CD4-positive, alpha-beta T cell treated with Interleukin-1 beta for 1 hour (primary cell): ENCODE results near the gene PRCP.

Source experiments
- DNase-seq, 2 donors: peaks; one replicate each; pipeline ENCODE4 v3.0.0-alpha.2; 2020 to 2022

Gene PRCP

DNA sequence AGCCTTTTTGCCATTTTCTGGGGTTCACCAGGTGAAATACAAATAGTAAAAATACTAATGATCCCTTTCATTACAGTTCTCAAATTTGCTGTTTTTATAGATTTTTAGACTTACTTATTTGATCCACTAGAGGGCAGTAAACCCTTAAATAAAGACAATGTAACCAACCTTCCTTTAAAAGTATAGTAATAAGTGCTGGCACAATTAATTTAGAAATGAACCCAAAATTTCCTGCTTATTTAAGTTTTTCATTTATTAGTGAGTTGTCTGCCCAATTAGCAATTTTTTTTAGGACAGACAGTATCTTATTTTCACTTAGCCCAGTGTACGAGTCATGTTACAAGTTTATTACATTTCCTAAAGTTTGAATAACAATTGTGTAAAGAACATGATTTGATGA is 6.0 kb upstream of the PRCP start:
- DNase-seq = peak in 1 of 2 donors; percentile 38

DNA sequence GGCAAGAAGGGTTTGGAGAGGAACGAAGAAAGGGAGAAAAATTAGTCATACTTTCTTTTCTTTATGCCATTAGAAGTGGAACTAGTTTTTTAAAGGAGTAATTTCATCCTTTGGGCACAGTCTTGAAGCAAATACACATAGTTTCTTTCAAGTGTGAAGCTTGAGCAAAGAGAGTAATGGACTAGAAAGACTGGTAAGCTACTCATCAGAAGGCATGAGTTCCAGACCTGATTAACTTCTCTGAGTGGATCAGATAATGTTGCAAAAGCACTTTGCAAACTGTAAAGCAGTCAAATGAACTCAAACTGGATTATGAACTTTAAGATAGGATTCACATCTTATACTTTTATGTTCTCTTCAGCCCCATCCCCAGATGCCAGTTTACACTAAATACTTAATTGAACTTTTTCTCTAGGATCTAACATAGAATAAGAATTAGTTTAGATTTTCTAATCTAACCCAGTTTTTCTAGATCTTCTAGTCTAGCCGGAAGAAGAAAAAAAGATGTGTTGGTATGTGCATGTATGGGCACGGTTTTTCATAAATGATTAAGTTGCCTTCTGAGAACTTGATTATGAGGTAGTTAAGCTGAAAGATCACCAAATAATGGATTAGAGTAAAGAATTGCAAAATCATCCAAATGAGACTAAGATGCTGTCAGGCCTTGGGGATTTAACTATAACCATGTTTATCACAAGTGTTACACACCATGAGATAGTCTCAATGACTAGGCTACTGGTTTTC is 3.8 kb upstream of the PRCP start:
- no peak for DNase-seq

- DNase-seq = no peak
Measured at GRCh38 chr11:82902880-82903279, 2.6 kb upstream of the PRCP start.

GRCh38 chr11:82901922-82902485 is 1.8 kb upstream of the PRCP start:
- DNase-seq = no peak

- peak; percentile 94 to 96 for DNase-seq
Measured at GRCh38 chr11:82901165-82901921, 1.1 kb upstream of the PRCP start, which contains the start of gene DDIAS. Gene DDIAS (plus strand): TSS chr11:82901736. CDS start chr11:82914739, 13,003 bp downstream.

GRCh38 chr11:82899957-82900276 is 313 bp downstream of the PRCP start:
- no peak for DNase-seq

- DNase-seq = peak; percentile 7 to 36
Measured at GRCh38 chr11:82899186-82899820, 927 bp downstream of the PRCP start.

- no peak for DNase-seq
Measured at GRCh38 chr11:82898241-82898640, 2.0 kb downstream of the PRCP start.

- DNase-seq = no peak
Measured at GRCh38 chr11:82896183-82896582, 4.0 kb downstream of the PRCP start.

- peak in 1 of 2 donors; percentile 47 for DNase-seq
Measured at GRCh38 chr11:82895437-82896091, 4.7 kb downstream of the PRCP start.

DNA sequence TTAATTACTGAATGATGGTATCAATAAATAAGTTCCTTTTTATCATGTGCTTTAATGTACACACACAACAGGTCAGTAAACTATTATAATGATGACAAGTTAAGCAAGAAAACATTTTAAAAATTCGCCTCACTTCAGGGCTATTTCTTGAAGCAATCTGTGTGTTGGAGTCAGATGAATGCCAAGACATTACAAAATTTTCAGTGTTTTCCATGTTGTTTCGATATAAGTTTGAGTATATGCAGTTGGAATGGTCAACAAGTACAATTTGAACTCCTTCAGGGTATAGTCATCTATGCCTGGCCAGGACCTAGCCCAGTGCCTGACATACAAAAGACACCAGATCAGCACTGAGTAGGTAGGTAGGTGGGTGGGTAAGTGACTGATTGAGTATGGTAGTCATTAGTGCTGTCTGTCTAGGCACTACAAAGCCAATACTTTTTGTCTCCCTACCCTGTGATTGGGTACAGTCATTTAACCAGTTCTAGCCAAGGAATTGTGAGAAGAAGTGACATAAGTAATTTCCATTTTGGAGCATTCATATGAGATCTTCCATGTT is 7.5 kb downstream of the PRCP start:
- DNase-seq = no peak

DNA sequence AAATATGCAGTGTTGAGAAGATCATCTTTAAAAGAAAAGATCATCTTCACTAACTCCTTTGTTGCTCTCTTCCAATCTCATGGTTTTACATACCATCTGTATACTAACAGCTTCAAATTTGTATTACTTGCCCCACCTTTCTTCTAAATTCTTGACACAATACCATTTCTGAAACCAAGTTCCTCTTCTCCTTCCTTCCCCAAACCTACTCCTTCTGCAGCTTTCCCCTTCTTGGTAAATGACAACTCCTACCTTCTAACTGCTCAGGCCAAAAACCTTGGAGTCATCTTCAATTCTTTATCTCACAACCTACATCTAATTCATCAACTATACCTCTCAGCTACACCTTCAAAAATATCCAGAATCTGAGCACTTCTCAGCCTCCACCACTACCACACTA is 9.3 kb downstream of the PRCP start:
- DNase-seq = no peak

GRCh38 chr11:82890002-82890341 is 10.3 kb downstream of the PRCP start:
- no peak for DNase-seq

DNA sequence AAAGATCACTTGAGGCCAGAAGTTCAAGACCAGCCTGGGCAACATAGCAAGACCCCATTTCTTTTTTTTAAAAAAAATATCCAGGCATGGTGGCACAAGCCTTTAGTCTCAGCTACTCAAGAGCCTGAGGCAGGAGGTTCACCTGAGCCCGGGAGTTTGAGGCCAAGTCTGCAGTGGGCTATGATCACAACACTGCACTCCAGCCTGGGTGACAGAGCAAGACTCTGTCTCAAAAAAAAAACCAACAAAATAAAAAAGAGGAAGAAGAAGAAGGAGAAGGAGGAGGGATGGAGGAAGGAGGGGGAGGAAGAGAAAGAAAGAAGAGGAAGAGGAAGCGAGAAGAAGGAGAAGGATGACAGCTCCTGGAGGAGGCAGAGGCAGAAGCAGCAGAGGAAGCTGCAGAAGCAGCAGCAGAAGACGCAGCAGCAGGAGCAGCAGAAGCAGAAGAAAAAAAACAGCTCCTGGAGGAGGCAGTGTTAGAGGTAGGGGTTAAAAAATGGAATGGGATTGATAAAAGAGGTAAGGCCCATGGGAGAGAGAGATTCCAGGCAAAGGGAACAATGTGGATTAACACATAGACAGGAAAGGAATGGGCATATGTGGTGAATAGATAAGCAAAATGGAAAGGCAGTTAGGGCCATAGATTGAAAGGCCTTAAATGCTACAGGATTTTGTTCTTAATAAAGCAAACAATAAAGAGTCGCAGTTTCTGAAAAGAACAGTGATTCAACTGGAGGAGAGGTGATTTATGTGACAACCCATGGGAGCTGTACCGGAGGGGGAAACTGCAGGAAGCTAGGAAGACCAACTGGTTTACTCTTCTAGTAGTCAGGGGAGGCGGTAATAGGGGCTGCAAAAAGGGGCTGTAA is 10.9 kb downstream of the PRCP start:
- peak in 1 of 2 donors; percentile 27 for DNase-seq

GRCh38 chr11:82883853-82884252 is 16.4 kb downstream of the PRCP start:
- no peak for DNase-seq

DNA sequence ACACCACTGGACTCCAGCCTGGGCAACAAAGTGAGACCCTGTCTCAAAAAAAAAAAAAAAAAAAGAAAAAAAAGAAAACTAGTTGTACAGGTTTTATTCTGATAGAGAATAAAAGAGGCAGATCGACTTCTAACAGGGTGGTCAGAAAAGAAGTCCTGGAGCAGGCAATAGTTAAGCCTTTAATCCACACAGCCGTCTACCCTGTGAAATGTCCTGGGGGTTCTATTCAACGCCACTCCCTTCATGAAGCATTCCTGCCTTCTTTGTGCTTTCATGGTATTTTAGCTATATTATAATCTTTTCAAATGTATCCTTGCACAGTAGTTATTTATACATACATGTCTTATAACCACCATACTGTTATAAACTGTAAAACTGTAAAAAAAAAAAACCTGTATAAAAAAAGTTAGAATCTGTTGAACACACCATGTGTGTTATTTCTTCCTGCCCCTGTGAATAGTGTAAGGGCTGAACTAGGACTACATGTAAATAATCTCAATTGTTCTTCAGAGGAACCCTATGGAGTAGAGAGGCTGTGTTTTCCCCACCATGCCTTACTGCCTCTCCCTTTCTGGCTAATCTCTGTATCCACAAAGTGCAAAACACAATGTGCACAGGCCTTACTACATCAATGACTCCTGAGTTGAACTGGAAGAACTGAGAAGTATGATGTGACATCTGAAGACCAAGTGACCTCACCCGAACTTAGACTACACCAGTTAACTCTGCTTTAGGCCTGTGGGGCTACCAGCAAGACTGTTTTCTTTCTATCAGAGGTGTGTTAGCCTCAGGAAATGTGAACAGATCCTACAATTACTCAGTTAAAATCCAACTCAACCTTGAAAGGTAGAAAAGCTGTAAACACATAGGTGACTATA is 25.3 kb downstream of the PRCP start:
- no peak for DNase-seq

- peak in 1 of 2 donors; percentile 10 for DNase-seq
Measured at GRCh38 chr11:82873919-82874333, 26.3 kb downstream of the PRCP start.

- no peak for DNase-seq
Measured at GRCh38 chr11:82872377-82873150, 27.7 kb downstream of the PRCP start.

DNA sequence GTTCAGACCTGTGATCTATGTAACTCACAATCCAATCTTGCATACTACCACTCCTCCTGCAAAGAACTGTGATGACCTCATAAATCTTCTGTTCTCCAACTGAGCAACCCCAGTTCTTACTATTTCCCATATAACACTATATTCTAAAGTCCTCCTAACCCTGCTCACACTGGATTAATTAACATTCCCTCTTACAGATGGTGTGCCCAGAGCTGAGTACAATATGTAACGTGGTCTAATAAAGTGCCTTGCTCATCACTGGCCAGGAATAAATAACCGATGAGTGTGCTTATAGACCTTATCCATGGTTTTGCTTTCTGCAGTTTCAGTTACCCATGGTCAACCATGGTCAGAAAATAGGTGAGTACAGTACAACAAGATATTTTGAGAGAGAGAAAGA is 28.6 kb downstream of the PRCP start:
- no peak for DNase-seq

GRCh38 chr11:82869657-82870056 is 30.6 kb downstream of the PRCP start:
- no peak for DNase-seq
